ENCODE results near the gene FTL. TPM values are rescaled to one million over a fixed set of nuclear protein-coding genes. Genes with fewer than 3 reads are reported as not detected.

FTL gene
- polyA plus RNA-seq, 4 donors = 1,558 to 2,525 (median 2,184) TPM

Other genes with a start within 250 kb of the FTL start
- gene MAMSTR, start 245.6 kb upstream of the FTL start, polyA plus RNA-seq (ENCODE audit: insufficient read length in 4 of 4) = 10 to 100 TPM in 1 of 4 donors, 1 to 10 TPM in 3; 4.5 to 13.3 (median 8.5) TPM
- gene RASIP1, start 224.7 kb upstream of the FTL start, polyA plus RNA-seq (ENCODE audit: insufficient read length in 4 of 4) = 10 to 100 TPM; 11.5 to 17.3 (median 13.1) TPM
- gene IZUMO1, start 218.4 kb upstream of the FTL start, polyA plus RNA-seq (ENCODE audit: insufficient read length in 4 of 4) = under 1 TPM; 0.08 to 0.53 (median 0.37) TPM
- gene FUT1, start 212.7 kb upstream of the FTL start, polyA plus RNA-seq (ENCODE audit: insufficient read length in 4 of 4) = 1 to 10 TPM in 3 of 4 donors, under 1 TPM in 1; 0.67 to 3.5 (median 3.2) TPM
- not detected for gene FGF21, start 209.8 kb upstream of the FTL start, polyA plus RNA-seq (ENCODE audit: insufficient read length in 4 of 4)
- gene BCAT2, start 154.3 kb upstream of the FTL start, polyA plus RNA-seq (ENCODE audit: insufficient read length in 4 of 4) = 10 to 100 TPM; 19.5 to 58.6 (median 32.0) TPM
- gene HSD17B14, start 128.8 kb upstream of the FTL start, polyA plus RNA-seq (ENCODE audit: insufficient read length in 4 of 4) = 10 to 100 TPM in 3 of 4 donors, 1 to 10 TPM in 1; 8.3 to 38.2 (median 26.3) TPM
- 10 to 100 TPM; 19.8 to 60.5 (median 27.7) TPM for gene PLEKHA4, start 96.7 kb upstream of the FTL start, polyA plus RNA-seq (ENCODE audit: insufficient read length in 4 of 4)
- gene PPP1R15A, start 92.9 kb upstream of the FTL start, polyA plus RNA-seq (ENCODE audit: insufficient read length in 4 of 4) = 100 to 1,000 TPM in 1 of 4 donors, 10 to 100 TPM in 3; 30.6 to 343 (median 32.6) TPM
- 1 to 10 TPM in 3 of 4 donors, under 1 TPM in 1; 0.60 to 1.5 (median 1.3) TPM for gene TULP2, start 66.6 kb upstream of the FTL start, polyA plus RNA-seq (ENCODE audit: insufficient read length in 4 of 4)
- 100 to 1,000 TPM; 223 to 314 (median 261) TPM for gene NUCB1, start 65.0 kb upstream of the FTL start, polyA plus RNA-seq (ENCODE audit: insufficient read length in 4 of 4)
- gene DHDH, start 31.6 kb upstream of the FTL start, polyA plus RNA-seq (ENCODE audit: insufficient read length in 4 of 4) = 1 to 10 TPM; 1.6 to 8.0 (median 6.5) TPM
- 10 to 100 TPM; 49.6 to 83.8 (median 71.4) TPM for gene BAX, start 10.4 kb upstream of the FTL start, polyA plus RNA-seq (ENCODE audit: insufficient read length in 4 of 4)
- gene GYS1, start 28.0 kb downstream of the FTL start, polyA plus RNA-seq (ENCODE audit: insufficient read length in 4 of 4) = 10 to 100 TPM; 24.0 to 50.7 (median 39.6) TPM
- 10 to 100 TPM; 51.0 to 91.7 (median 79.3) TPM for gene RUVBL2, start 28.6 kb downstream of the FTL start, polyA plus RNA-seq (ENCODE audit: insufficient read length in 4 of 4)
- gene LHB, start 51.8 kb downstream of the FTL start, polyA plus RNA-seq (ENCODE audit: insufficient read length in 4 of 4) = under 1 TPM in 1 of 4 donors, not detected in 3; 0.47 TPM
- under 1 TPM in 1 of 4 donors, not detected in 3; 0.26 TPM for gene CGB3, start 59.0 kb downstream of the FTL start, polyA plus RNA-seq (ENCODE audit: insufficient read length in 4 of 4)
- gene CGB2, start 66.6 kb downstream of the FTL start, polyA plus RNA-seq (ENCODE audit: insufficient read length in 4 of 4) = under 1 TPM in 1 of 4 donors, not detected in 3; 0.35 TPM
- gene CGB1, start 71.6 kb downstream of the FTL start, polyA plus RNA-seq (ENCODE audit: insufficient read length in 4 of 4) = not detected
- gene CGB5, start 78.5 kb downstream of the FTL start, polyA plus RNA-seq (ENCODE audit: insufficient read length in 4 of 4) = under 1 TPM in 1 of 4 donors, not detected in 3; 0.18 TPM
- under 1 TPM in 2 of 4 donors, not detected in 2; 0.18 to 0.22 TPM for gene CGB8, start 83.8 kb downstream of the FTL start, polyA plus RNA-seq (ENCODE audit: insufficient read length in 4 of 4)
- 1 to 10 TPM in 3 of 4 donors, under 1 TPM in 1; 0.69 to 1.7 (median 1.2) TPM for gene CGB7, start 92.4 kb downstream of the FTL start, polyA plus RNA-seq (ENCODE audit: insufficient read length in 4 of 4)
- 1 to 10 TPM; 3.2 to 5.9 (median 4.7) TPM for gene NTF4, start 99.5 kb downstream of the FTL start, polyA plus RNA-seq (ENCODE audit: insufficient read length in 4 of 4)
- gene KCNA7, start 107.4 kb downstream of the FTL start, polyA plus RNA-seq (ENCODE audit: insufficient read length in 4 of 4) = under 1 TPM in 3 of 4 donors, not detected in 1; 0.04 to 0.11 (median 0.05) TPM
- 100 to 1,000 TPM; 254 to 427 (median 319) TPM for gene SNRNP70, start 120.1 kb downstream of the FTL start, polyA plus RNA-seq (ENCODE audit: insufficient read length in 4 of 4)
- gene LIN7B, start 149.1 kb downstream of the FTL start, polyA plus RNA-seq (ENCODE audit: insufficient read length in 4 of 4) = 10 to 100 TPM in 1 of 4 donors, 1 to 10 TPM in 3; 6.4 to 13.3 (median 6.8) TPM
- 1 to 10 TPM in 2 of 4 donors, under 1 TPM in 2; 0.31 to 1.0 (median 0.70) TPM for gene C19orf73, start 153.8 kb downstream of the FTL start, polyA plus RNA-seq (ENCODE audit: insufficient read length in 4 of 4)
- gene PPFIA3, start 154.2 kb downstream of the FTL start, polyA plus RNA-seq (ENCODE audit: insufficient read length in 4 of 4) = 1 to 10 TPM; 5.0 to 8.3 (median 6.7) TPM
- gene HRC, start 190.1 kb downstream of the FTL start, polyA plus RNA-seq (ENCODE audit: insufficient read length in 4 of 4) = 10 to 100 TPM; 26.7 to 41.9 (median 30.3) TPM
- gene TRPM4, start 192.5 kb downstream of the FTL start, polyA plus RNA-seq (ENCODE audit: insufficient read length in 4 of 4) = 10 to 100 TPM; 18.1 to 39.9 (median 28.0) TPM

All from left renal pelvis (tissue), 4 donors.